H9 (cell line): ENCODE data around the gene ORM2. TPM values are rescaled to one million over a fixed set of nuclear protein-coding genes. Genes with fewer than 3 reads are reported as not detected.

ENCODE experiments used
- DNase-seq: peaks from one replicate; pipeline ENCODE4 v3.0.0-alpha.2; 2017
- H2AFZ ChIP-seq: one replicate; pipeline ENCODE4 v1.6.1; 2013; ENCODE audit warnings: mild to moderate bottlenecking, low read length, control low read depth, moderate library complexity
- H2AK5ac ChIP-seq: 2 replicates; pipeline ENCODE4 v1.6.1; 2013; ENCODE audit warnings: low read length, control low read depth, mixed read lengths; ENCODE audit not compliant: insufficient read length
- H2BK120ac ChIP-seq: one replicate; pipeline ENCODE4 v1.6.1; 2013; ENCODE audit warnings: low read depth, mild to moderate bottlenecking, low read length, control low read depth, inconsistent platforms; ENCODE audit not compliant: poor library complexity, severe bottlenecking
- H2BK12ac ChIP-seq: 2 replicates; pipeline ENCODE4 v1.6.1; 2013; ENCODE audit warnings: low read length, control low read depth, mixed read lengths, low read depth; ENCODE audit not compliant: insufficient read length
- H2BK15ac ChIP-seq: 2 replicates; pipeline ENCODE4 v1.6.1; 2013; ENCODE audit warnings: low read depth, low read length, control low read depth
- H2BK20ac ChIP-seq: one replicate; pipeline ENCODE4 v1.6.1; 2013; ENCODE audit warnings: low read depth, mild to moderate bottlenecking, low read length, control low read depth, inconsistent platforms; ENCODE audit not compliant: poor library complexity, severe bottlenecking
- H2BK5ac ChIP-seq: 2 replicates; pipeline ENCODE4 v1.6.1; 2013; ENCODE audit warnings: low read length, control low read depth, mixed read lengths; ENCODE audit not compliant: insufficient read length
- H3K14ac ChIP-seq: 2 replicates; pipeline ENCODE4 v1.6.1; 2013; ENCODE audit warnings: low read length, control low read depth; ENCODE audit not compliant: insufficient read depth
- H3K18ac ChIP-seq: 2 replicates; pipeline ENCODE4 v1.6.1; 2013; ENCODE audit warnings: low read depth, mild to moderate bottlenecking, mixed read lengths, low read length, control low read depth; ENCODE audit not compliant: insufficient read length
- H3K23ac ChIP-seq: 2 replicates; pipeline ENCODE4 v1.6.1; 2013; ENCODE audit warnings: low read length, control low read depth, mixed read lengths, low read depth; ENCODE audit not compliant: insufficient read length
- H3K23me2 ChIP-seq: 2 replicates; pipeline ENCODE4 v1.6.1; 2013; ENCODE audit warnings: low read depth, mild to moderate bottlenecking, mixed read lengths, low read length, control low read depth; ENCODE audit not compliant: insufficient read length, poor library complexity, severe bottlenecking
- H3K27ac ChIP-seq: 2 replicates; pipeline ENCODE4 v1.5.1; 2013; ENCODE audit warnings: low read length, control low read depth, mixed read lengths, low read depth; ENCODE audit not compliant: insufficient read length
- H3K27me3 ChIP-seq: 2 replicates; pipeline ENCODE4 v1.6.1; 2013; ENCODE audit warnings: low read length, control low read depth, inconsistent platforms; ENCODE audit not compliant: insufficient read depth
- H3K4ac ChIP-seq: 2 replicates; pipeline ENCODE4 v1.6.1; 2013; ENCODE audit warnings: low read depth, mild to moderate bottlenecking, control low read depth, inconsistent platforms, low read length, moderate library complexity
- H3K4me1 ChIP-seq: 2 replicates; pipeline ENCODE4 v1.6.1; 2013; ENCODE audit warnings: low read length, control low read depth, inconsistent platforms; ENCODE audit not compliant: insufficient read depth
- H3K4me2 ChIP-seq: 2 replicates; pipeline ENCODE4 v1.6.1; 2013; ENCODE audit warnings: low read length, control low read depth, mixed read lengths; ENCODE audit not compliant: insufficient read length, insufficient read depth
- H3K56ac ChIP-seq: 2 replicates; pipeline ENCODE4 v1.6.1; 2013; ENCODE audit warnings: low read depth, mild to moderate bottlenecking, mixed read lengths, low read length, control low read depth; ENCODE audit not compliant: insufficient read length
- H3K79me1 ChIP-seq: 2 replicates; pipeline ENCODE4 v1.6.1; 2013; ENCODE audit warnings: low read depth, mild to moderate bottlenecking, moderate library complexity, low read length, control low read depth, inconsistent platforms; ENCODE audit not compliant: insufficient read depth, poor library complexity, severe bottlenecking
- H3K79me2 ChIP-seq: 2 replicates; pipeline ENCODE4 v1.6.1; 2013; ENCODE audit warnings: low read length, control low read depth, inconsistent platforms; ENCODE audit not compliant: insufficient read depth
- H3K9ac ChIP-seq: 2 replicates; pipeline ENCODE4 v1.6.1; 2013; ENCODE audit warnings: low read length, control low read depth, mixed read lengths; ENCODE audit not compliant: insufficient read length; ENCODE audit errors: extremely low read depth
- H3K9me3 ChIP-seq: one replicate; pipeline ENCODE4 v1.6.1; 2013; ENCODE audit warnings: low read depth, low read length, inconsistent platforms; ENCODE audit not compliant: control insufficient read depth
- H3T11ph ChIP-seq: one replicate; pipeline ENCODE4 v1.6.1; 2013; ENCODE audit warnings: mild to moderate bottlenecking, low read length, control low read depth, inconsistent platforms
- H4K20me1 ChIP-seq: one replicate; pipeline ENCODE4 v1.6.1; 2013; ENCODE audit not compliant: control insufficient read depth, insufficient read length, insufficient read depth
- H4K5ac ChIP-seq: 2 replicates; pipeline ENCODE4 v1.6.1; 2013; ENCODE audit warnings: low read depth, mild to moderate bottlenecking, mixed read lengths, low read length, control low read depth; ENCODE audit not compliant: insufficient read length
- H4K8ac ChIP-seq: replicated peaks from 2 replicates; pipeline ENCODE4 v1.6.1; 2013; ENCODE audit warnings: low read length, control low read depth, mixed read lengths, low read depth; ENCODE audit not compliant: insufficient read length
- H4K91ac ChIP-seq: 2 replicates; pipeline ENCODE4 v1.6.1; 2013; ENCODE audit warnings: low read depth, mild to moderate bottlenecking, moderate library complexity, mixed read lengths, low read length, control low read depth; ENCODE audit not compliant: insufficient read length
- H3K27ac Mint-ChIP-seq, 3 experiments: 2 replicates in 2 of 3; 3 replicates in 1 of 3; pipeline ENCODE4 v1.8.0; 2020 to 2021; ENCODE audit warnings: mixed read lengths in 3 of 3, mild to moderate bottlenecking in 1 of 3, moderate library complexity in 1 of 3
- H3K27me3 Mint-ChIP-seq: 2 replicates; pipeline ENCODE4 v1.8.0; 2021; ENCODE audit warnings: low read depth, mild to moderate bottlenecking, moderate library complexity, mixed read lengths
- H3K36me3 Mint-ChIP-seq, 3 experiments: 2 replicates in 2 of 3; 3 replicates in 1 of 3; pipeline ENCODE4 v1.8.0; 2020 to 2021; ENCODE audit warnings: low read depth in 3 of 3, mixed read lengths in 3 of 3; ENCODE audit not compliant: insufficient read depth in 1 of 3
- H3K4me1 Mint-ChIP-seq, 2 experiments: 2 replicates each; pipeline ENCODE4 v1.8.0; 2020; ENCODE audit warnings: mixed read lengths in 2 of 2
- H3K4me3 Mint-ChIP-seq, 2 experiments: 2 replicates in 1 of 2; 3 replicates in 1 of 2; pipeline ENCODE4 v1.8.0; 2020 to 2021; ENCODE audit warnings: mild to moderate bottlenecking in 2 of 2, mixed read lengths in 2 of 2, moderate library complexity in 1 of 2
- H3K9me3 Mint-ChIP-seq, 2 experiments: 2 replicates in 1 of 2; 3 replicates in 1 of 2; pipeline ENCODE4 v1.8.0; 2020; ENCODE audit warnings: mild to moderate bottlenecking in 2 of 2, mixed read lengths in 2 of 2, moderate library complexity in 1 of 2
- CTCF ChIP-seq: fragments of 200-600 bp; sonication (generic); conservative IDR thresholded peaks from 3 replicates; pipeline ENCODE4 v1.8.0; 2021; ENCODE audit warnings: antibody characterized with exemption, mild to moderate bottlenecking
- WGBS: extraction: QIAGEN DNeasy Blood & Tissue Kit; methylation state at CpG from one replicate; pipeline ENCODE4 v1.1.7; 2013; ENCODE audit warnings: missing lambda C conversion rate, low lambda C conversion rate, mixed read lengths; ENCODE audit not compliant: insufficient read length; ENCODE audit errors: extremely low coverage; 5-methylcytosine and 5-hydroxymethylcytosine counted together
- total RNA-seq: library from RNA; stranded (reverse); gene quantifications from 2 replicates; pipeline ENCODE4 v1.2.1, GENCODE V29; 2021

ORM2 gene
- total RNA-seq, 1 experiment from 2014 or later, result 1.2 TPM

- Histone ChIP-seq H4K5ac (no peak overlapping the region), H2AK5ac (no peak overlapping the region), H3K9me3 (no peaks in the 10 kb centered on the region), H3K79me1 (no peaks in the 10 kb centered on the region), H3K27ac (no peak overlapping the region), H2BK5ac (no peak overlapping the region), H3K14ac (no peak overlapping the region; the same call in 1 of the 2 replicates), H3K4me2 (no peak overlapping the region), H3K23me2 (no peaks in the 10 kb centered on the region), H3K9ac (no peak overlapping the region), H3K4ac (no peak overlapping the region), H2BK20ac (no peak overlapping the region), H2BK15ac (no peak overlapping the region), H3K79me2 (no peaks in the 10 kb centered on the region), H4K8ac (no peak overlapping the region), H3T11ph (no peak overlapping the region), H3K18ac (no peak overlapping the region), H4K20me1 (no peaks in the 10 kb centered on the region), H3K27me3 (no peaks in the 10 kb centered on the region), H2BK12ac (no peak overlapping the region), H2BK120ac (no peak overlapping the region), H3K23ac (no peak overlapping the region), H4K91ac (no peak overlapping the region), H3K56ac (no peak overlapping the region), H2AFZ (no peak overlapping the region), H3K4me1 (no peaks in the 10 kb centered on the region)
- H3K4me3 Mint-ChIP-seq, result no peak overlapping the region
- no peak for DNase-seq
- H3K27me3 Mint-ChIP-seq, result no peaks in the 10 kb centered on the region; the same call in 1 of the 2 replicates
- no peaks in the 10 kb centered on the region for H3K9me3 Mint-ChIP-seq
- no CpG with 5 or more reads among the region's 22 CpGs for WGBS
- no peak for TF ChIP-seq CTCF
- H3K27ac Mint-ChIP-seq, result no peak overlapping the region
- H3K4me1 Mint-ChIP-seq, result peaks cover 0 to 3% of the 10 kb centered on the region in 2 experiments; a peak in 1 of 4 replicates
- H3K36me3 Mint-ChIP-seq, result peaks cover 0 to 7% (median 0%) of the 10 kb centered on the region in 3 experiments; a peak in 3 of 7 replicates
Observed at GRCh38 chr9:114310471-114311450, 18.9 kb upstream of the ORM2 start.
